Esophagus muscularis mucosa (tissue), 4 donors: Measurements from ENCODE around the gene LINC00305. TPM values are rescaled to one million over a fixed set of nuclear protein-coding genes. Genes with fewer than 3 reads are reported as not detected.

Experiments
- DNase-seq: peaks from one replicate; pipeline ENCODE4 v3.0.0-alpha.2; 2017; ENCODE audit errors: extremely low spot score
- H3K27ac ChIP-seq, 4 donors: fragments of 200-600 bp; sonication (generic); replicated peaks in 1 of 4; 1 replicate in 3 of 4; 2 replicates in 1 of 4; pipeline ENCODE4 v1.5.1; 2016 to 2019; ENCODE audit warnings: mild to moderate bottlenecking in 1 of 4
- H3K27me3 ChIP-seq, 4 donors: fragments of 200-600 bp; sonication (generic); one replicate each; pipeline versions ENCODE4 v1.5.1 to v1.6.0; 2016 to 2019
- H3K36me3 ChIP-seq, 4 donors: fragments of 200-600 bp; sonication (generic); one replicate each; pipeline ENCODE4 v1.5.1; 2016 to 2019
- H3K4me1 ChIP-seq, 4 donors: fragments of 200-600 bp; sonication (generic); one replicate each; pipeline ENCODE4 v1.5.1; 2016 to 2019
- H3K4me3 ChIP-seq, 4 donors: fragments of 200-600 bp; sonication (generic); 1 replicate in 2 of 4; 2 replicates in 2 of 4; pipeline ENCODE4 v1.5.1; 2016 to 2019; ENCODE audit warnings: mild to moderate bottlenecking in 4 of 4, moderate library complexity in 1 of 4
- H3K9me3 ChIP-seq, 4 donors: fragments of 200-600 bp; sonication (generic); 1 replicate in 3 of 4; 2 replicates in 1 of 4; pipeline ENCODE4 v1.5.1; 2016 to 2019
- EP300 ChIP-seq: sonication (generic); formaldehyde crosslinking; IDR thresholded peaks from one replicate; pipeline ENCODE4 v1.6.1; 2017; ENCODE audit warnings: antibody characterized with exemption
- POLR2A ChIP-seq: fragments of 450-650 bp; IDR thresholded peaks from one replicate; pipeline ENCODE4 v1.6.1; 2017; ENCODE audit warnings: antibody characterized with exemption, moderate library complexity, mild to moderate bottlenecking, low read depth
- WGBS: methylation state at CpG from one replicate; pipeline ENCODE4 v1.1.5; 2018; 5-methylcytosine and 5-hydroxymethylcytosine counted together
- intact Hi-C: fragments of 100-400 bp; cut with DNase I; formaldehyde crosslinking; loops from one replicate; pipeline ENCODE4 v1.15.1; 2023
- total RNA-seq, 4 donors: library from RNA; depleted of rRNA; stranded (reverse); fragments of >200 nt; gene quantifications; one replicate each; pipeline versions ENCODE4 v1.1.0 to v1.2.1, GENCODE V29; 2016
- TF ChIP-seq, protein P1 (sequence below), 3 experiments: fragments of 200-600 bp in 2 of 3; fragments of 450-650 bp in 1 of 3; sonication (generic) in 2 of 3; IDR thresholded peaks; one replicate each; pipeline ENCODE4 v1.5.1; 2017 to 2019; ENCODE audit warnings: antibody characterized with exemption in 3 of 3, mild to moderate bottlenecking in 2 of 3, moderate library complexity in 1 of 3

LINC00305 gene
- total RNA-seq, 4 donors from 2014 or later: not detected

DNA sequence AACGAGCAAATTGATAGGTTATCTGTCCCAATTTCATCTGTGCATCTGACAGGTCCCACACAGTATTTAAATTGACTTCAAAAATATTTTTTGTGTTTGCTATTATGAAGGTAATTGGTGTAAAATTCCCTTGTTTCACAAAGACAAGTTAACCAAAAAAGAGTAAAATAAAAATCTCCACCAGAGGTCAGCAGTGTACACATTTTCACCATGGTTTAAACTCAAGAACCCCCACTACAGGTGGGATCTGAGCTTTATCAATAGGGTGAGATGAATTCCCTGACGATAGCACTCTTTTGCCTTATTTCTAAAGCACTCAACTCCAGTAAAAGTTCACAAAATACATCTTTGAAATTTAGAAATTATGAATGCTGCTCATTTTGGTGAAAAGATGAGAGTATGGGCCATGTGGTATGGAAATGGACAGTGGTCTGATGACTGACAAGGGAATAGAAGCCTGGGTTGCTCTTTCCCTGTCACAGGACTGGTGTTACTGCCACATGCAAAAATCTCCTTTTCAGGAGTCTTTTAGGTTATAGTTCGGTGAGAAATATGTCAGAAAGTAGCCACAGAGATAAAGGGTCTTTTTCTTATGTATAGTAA, 111.0 kb downstream of the LINC00305 start:
- Histone ChIP-seq H3K9me3 (peaks cover 0 to 6% (median under 1%) of the 10 kb centered on the region in 4 donors), H3K36me3 (no peaks in the 10 kb centered on the region), H3K27ac (no peak overlapping the region), H3K4me1 (no peaks in the 10 kb centered on the region), H3K4me3 (no peak overlapping the region), H3K27me3 (no peaks in the 10 kb centered on the region)
- TF ChIP-seq, protein P1, sequence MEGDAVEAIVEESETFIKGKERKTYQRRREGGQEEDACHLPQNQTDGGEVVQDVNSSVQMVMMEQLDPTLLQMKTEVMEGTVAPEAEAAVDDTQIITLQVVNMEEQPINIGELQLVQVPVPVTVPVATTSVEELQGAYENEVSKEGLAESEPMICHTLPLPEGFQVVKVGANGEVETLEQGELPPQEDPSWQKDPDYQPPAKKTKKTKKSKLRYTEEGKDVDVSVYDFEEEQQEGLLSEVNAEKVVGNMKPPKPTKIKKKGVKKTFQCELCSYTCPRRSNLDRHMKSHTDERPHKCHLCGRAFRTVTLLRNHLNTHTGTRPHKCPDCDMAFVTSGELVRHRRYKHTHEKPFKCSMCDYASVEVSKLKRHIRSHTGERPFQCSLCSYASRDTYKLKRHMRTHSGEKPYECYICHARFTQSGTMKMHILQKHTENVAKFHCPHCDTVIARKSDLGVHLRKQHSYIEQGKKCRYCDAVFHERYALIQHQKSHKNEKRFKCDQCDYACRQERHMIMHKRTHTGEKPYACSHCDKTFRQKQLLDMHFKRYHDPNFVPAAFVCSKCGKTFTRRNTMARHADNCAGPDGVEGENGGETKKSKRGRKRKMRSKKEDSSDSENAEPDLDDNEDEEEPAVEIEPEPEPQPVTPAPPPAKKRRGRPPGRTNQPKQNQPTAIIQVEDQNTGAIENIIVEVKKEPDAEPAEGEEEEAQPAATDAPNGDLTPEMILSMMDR (IDR thresholded peaks at IDR 0.05): peak in 2 of 3 experiments; percentile 20 to 43
- no peak for TF ChIP-seq EP300
- no peak for DNase-seq
- intact Hi-C loops: no loop called here
- WGBS: 21% methylated on average over 3 of the region's 3 CpGs

DNA sequence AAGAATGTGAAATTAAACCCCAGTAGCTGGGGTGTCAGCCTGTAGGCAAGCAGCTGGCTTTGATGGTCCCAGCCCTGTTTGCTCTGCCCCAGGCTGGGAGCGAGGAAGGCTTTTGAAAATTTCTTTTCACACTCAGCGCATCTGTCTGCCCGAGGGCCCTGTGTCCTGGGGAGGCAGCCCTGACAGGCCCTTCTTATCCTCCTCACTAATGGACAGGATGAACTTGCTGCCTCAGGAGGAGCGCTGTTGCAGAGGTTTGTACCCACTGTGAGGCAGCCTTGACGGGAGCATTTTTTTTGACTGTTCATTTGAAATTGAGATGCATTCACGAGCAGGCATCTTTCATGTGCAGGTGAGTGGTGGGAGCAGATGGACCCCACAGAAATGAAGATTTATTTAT, 116.6 kb downstream of the LINC00305 start:
- WGBS: 44% methylated on average over 6 of the region's 6 CpGs
- H3K4me1 ChIP-seq: peaks cover 0 to 3% (median 0%) of the 10 kb centered on the region in 4 donors

DNA sequence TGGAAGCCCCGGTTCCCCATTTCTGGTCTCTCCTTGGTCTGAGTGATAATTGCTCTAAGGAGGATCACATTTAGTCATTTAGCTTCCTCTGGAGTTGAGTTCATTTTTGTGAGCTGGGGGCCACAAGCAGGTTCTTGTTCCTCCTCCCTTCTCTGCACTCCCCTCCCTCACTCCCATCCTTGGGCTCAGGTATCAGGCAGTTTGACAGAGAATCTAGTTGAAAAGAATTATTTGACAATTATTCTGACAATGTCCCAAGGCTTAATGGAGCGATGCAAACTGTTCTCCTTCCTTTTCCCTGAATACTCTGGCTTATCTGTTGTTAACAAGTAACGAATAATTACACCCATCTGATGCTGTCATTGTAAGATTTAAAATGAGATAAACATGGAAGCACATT, 117.5 kb downstream of the LINC00305 start:
- H3K36me3 ChIP-seq: no peaks in the 10 kb centered on the region
- intact Hi-C loops: no loop called here
- H3K4me3 ChIP-seq: no peak overlapping the region
- H3K27me3 ChIP-seq: peaks cover 0 to 24% (median 0%) of the 10 kb centered on the region in 4 donors
- H3K27ac ChIP-seq: no peak overlapping the region
- 74% methylated on average over 3 of the region's 3 CpGs for WGBS
- TF ChIP-seq POLR2A: no peak
- TF ChIP-seq, protein P1 (IDR thresholded peaks at IDR 0.05): no peak
- no peaks in the 10 kb centered on the region for H3K9me3 ChIP-seq
- no peak for DNase-seq
- H3K4me1 ChIP-seq: peaks cover 0 to 3% (median 0%) of the 10 kb centered on the region in 4 donors

More for the DNA sequence above, 116.6 kb downstream of the LINC00305 start:
- H3K27ac ChIP-seq: no peak overlapping the region
- H3K4me3 ChIP-seq: no peak overlapping the region
- TF ChIP-seq, protein P1 (IDR thresholded peaks at IDR 0.05): no peak
- H3K27me3 ChIP-seq: peaks cover 0 to 21% (median 0%) of the 10 kb centered on the region in 4 donors
- H3K36me3 ChIP-seq: no peaks in the 10 kb centered on the region
- no peaks in the 10 kb centered on the region for H3K9me3 ChIP-seq
- no peak for DNase-seq
- intact Hi-C loops: no loop called here

Other genes with a start within 250 kb of the LINC00305 start
- gene SERPINB10, start 241.1 kb downstream of the LINC00305 start, total RNA-seq: 1 to 10 TPM in 1 of 4 donors, not detected in 3; 2.3 TPM
- gene HMSD, start 199.8 kb downstream of the LINC00305 start, total RNA-seq: not detected
- 10 to 100 TPM in 2 of 4 donors, 1 to 10 TPM in 2; 6.2 to 18.4 (median 11.1) TPM for gene SERPINB8, start 179.0 kb downstream of the LINC00305 start, total RNA-seq